HG02759 (cell line): ENCODE results near the gene BRD3OS.

Experiments
- ATAC-seq: cut with Tn5 transposase; IDR thresholded peaks from one replicate; pipeline ENCODE4 v1.9.1; 2021; ENCODE audit warnings: mild to moderate bottlenecking, moderate library complexity; ENCODE audit not compliant: unreplicated experiment

Gene BRD3OS

DNA sequence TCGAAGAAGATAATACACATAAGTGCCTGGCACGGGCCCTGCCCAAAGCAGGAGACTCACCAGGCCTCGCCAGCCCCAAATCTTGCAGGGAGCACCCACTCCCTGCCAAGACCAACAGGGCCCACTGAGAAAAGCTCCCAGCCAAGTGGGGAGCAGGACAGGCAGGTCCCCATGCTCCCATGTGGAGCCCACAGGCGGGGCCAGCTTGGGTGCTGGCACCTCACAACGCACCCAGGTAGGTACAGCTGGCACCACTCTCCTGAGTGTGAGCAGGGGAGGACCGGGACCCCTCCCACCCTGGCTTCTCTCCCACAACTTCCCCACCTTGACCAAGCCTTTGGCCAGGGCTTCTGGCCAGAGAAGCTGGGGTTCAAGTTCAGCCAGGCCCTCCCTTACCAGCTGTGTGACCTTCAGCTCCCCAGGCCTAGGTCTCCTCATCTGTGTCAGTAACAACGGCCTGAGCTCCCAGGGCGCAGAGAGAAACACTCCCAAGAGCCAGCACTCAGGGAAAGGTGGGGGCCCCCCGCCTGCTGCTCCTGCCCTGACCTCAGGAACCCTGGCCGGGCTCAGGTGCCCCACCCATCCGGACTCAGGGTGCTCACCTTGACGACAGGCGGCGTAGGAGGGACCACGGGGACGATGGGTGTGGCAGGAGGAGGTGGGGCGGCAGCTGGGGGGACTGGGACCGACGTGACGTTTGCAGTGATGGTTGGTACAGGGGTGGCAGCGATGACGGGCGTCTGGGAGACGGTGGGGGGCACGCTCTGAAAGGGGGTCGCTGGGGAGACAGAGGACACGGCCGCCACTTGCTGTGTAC is 24.7 kb downstream of the BRD3OS start:
- no peak for ATAC-seq

DNA sequence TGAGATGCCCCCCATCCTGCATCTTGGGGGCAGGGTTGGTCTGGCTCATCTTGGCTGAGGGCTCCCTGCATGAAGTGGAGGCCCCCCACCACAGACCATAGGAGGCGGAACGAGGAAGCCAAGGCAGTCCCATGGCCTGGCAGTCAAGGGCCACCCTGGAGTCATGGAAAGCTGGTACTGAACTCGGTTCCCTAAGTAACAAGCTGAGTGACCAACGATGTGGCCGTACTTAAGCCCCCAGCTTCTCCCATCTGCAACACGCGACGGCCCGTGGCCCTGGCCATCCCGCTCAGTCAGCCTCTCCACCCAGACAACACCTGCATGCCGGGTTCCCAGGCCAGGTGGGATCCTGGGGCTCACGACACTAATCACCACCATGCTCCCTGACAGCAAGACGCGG is 25.4 kb downstream of the BRD3OS start:
- ATAC-seq, result no peak

DNA sequence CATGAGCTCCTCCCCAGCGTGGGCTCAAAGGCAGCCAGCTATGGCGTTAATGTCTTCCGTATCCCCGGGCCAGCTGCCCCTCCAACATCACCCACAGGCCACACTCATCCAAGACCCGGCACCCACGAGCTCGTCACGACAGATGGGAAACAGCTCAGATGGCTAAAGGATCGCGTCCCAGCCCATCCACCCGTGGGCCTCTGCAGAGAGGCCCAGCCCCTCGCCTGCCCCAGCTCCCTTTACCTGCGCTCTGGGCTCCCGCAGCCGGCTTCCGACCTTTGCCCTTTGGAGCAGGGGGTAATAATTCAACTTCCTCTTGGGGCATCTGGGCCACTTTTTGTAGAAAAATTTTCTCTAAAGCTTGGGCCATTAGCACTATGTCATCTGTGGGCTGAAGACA is 26.0 kb downstream of the BRD3OS start:
- no peak for ATAC-seq

DNA sequence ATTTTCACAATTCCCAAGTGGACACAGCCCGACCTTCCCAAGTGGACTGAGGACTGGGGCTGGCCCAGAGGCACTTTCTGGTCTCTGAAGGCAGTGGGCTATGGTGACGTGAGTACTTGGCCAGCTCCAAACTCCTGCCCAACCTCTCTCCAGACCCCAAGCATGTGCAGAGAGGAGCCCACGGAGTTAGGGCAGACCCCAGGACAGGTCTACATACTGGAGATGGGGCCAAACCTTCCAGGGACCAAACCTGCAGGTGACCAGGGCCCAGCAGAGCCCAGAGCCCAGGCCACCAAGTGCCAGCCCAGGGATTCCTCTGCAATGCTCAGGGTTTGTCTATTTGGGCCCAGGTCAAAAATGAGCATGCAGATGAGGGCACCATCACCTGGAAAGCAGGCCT is 27.2 kb downstream of the BRD3OS start:
- no peak for ATAC-seq

DNA sequence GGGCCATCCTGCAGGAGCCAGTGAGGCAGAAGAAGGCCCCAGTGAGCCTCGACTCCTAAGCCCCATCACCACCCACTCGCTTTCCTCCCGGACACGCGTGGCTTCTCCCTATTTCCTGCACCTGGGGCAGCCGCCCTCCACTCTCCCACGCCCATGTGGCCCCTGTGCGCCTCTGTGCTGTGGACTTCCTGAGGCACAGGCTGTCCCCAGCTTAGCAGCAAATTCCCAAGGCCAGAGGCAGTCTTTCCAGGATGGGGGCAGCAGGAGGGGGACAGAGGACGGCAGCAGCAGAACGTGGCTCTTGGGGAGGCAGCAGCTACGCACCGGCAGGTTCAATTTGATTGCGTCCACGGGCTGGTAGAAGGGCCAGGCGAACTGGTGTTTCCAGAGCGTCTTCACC is 27.7 kb downstream of the BRD3OS start:
- no peak for ATAC-seq

DNA sequence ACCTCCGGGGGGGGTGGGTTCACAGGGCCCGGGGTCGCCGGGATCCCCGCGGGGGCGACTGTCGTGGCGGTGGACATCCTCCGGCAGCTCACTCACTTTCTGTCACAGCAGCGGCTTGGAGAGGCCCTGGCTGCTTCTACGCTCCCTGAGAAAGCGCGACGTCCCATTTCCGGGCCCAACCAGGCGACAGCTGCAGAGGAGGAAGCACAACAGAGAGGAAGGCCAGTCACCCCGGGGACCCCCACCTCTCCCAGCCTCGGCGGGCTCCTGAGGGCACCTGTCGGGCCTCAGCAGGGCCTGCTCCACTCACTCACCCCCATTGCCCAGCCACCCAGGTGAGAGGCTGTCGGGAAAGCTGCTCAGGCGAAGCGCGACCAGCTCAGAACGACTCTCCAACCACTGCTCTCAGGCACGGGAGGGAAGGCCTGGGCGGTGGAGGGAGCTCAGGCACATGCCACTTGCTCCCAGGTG is 28.2 kb downstream of the BRD3OS start:
- ATAC-seq, result no peak

DNA sequence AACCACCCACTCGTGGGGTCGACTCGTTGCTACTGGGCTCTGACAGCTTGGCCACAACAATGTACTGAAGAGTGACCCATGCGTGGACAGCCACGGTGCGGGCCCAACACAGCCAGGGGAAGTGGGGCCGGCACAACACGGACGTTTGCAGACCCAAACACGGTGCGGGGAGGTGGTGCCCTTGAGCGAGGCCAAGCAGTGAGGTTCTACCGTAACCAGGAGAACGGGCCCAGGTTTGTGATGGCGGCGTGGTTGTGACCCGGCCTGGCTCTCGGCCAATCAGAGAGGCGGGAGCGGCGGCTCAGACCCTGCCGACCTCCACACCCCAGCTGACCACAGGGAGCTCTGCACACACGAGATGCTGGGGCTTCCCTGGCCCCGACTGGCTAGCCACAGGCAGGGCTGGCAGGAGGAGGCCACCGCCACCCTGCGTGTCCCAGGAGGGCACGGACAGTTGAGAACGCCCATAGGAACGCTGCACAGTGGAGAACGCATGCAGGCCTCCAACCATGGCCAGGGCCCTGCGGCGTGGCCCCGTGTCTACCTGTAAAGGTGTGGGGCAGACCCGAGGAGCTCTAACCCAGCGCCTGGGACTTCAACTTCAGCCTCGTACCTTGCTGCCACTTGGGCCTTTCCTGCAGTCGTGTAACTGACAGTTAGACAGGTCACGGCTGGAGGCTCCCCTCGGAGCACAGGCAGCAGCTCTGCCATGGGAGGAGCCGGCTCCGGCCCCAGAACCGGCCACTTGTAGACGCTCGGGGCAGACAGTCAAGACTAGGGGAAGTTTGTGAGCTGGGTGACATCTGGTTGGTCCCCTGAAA is 28.9 kb downstream of the BRD3OS start:
- no peak for ATAC-seq

DNA sequence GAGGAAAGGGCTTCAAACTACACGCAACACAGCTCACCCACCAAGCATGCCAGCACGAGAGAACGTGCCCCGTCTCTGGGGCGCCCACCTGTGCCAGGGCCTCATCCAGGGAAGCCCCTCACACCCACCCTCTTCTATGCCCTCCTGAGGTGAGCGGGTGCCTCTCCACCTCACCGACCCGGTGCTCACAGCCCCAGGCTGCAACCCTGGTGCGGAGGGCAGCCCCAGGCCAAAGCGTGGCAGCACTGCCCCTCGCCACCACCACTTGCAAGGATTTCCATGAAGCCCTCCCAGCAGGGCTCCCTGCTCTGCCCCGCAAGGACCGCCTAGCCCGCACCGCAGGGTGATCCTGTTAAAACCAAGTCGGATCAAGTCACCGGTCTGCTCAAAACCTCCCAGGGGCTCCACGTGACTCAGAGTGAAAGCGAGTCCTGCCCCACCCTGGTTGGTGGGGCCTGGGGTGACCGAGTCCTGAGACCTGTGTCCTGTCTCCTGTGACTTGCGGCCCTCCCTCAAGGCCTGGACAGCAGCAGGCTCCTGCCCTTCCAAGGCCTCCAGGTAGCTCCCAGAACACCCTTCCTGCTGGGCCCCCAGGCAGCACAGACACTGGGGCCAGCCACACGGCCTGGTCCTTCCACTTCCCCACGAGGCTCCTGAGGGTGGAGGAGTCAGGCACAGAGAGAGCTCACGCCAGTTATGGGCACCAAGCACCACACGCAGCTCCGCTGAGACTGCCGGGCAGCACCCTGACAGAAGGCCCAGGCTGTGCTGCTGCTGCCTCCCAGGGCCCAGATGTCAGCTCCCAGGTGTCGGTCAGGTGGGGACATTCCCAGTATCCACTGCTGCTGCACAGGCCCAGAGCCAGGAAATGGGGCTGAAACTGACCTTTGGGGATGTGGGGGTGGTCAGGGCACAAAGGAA is 29.9 kb downstream of the BRD3OS start:
- ATAC-seq, result no peak

DNA sequence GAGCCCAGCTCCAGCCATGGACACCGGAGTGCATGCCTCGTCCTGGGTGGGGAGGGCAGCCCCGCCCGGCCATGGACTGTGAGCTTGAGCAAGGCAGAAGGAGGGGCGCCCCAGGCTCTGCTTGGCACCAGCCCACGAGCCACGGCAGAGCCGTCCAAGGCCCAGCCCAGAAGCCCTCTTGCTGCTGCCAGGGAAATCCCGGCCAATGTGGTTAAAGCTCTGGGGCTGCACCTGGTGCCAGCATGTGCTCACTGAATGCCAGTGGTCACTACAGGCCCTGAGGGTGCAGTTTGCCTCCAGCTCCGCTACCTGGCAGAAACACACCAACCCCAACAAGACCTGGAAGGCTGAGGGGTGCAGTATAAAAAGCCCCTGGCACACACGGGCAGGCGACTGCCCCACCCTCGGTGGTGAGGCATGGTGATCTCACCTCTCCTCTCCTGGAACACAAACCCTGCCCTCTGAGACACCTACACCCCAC is 30.7 kb downstream of the BRD3OS start:
- no peak for ATAC-seq

DNA sequence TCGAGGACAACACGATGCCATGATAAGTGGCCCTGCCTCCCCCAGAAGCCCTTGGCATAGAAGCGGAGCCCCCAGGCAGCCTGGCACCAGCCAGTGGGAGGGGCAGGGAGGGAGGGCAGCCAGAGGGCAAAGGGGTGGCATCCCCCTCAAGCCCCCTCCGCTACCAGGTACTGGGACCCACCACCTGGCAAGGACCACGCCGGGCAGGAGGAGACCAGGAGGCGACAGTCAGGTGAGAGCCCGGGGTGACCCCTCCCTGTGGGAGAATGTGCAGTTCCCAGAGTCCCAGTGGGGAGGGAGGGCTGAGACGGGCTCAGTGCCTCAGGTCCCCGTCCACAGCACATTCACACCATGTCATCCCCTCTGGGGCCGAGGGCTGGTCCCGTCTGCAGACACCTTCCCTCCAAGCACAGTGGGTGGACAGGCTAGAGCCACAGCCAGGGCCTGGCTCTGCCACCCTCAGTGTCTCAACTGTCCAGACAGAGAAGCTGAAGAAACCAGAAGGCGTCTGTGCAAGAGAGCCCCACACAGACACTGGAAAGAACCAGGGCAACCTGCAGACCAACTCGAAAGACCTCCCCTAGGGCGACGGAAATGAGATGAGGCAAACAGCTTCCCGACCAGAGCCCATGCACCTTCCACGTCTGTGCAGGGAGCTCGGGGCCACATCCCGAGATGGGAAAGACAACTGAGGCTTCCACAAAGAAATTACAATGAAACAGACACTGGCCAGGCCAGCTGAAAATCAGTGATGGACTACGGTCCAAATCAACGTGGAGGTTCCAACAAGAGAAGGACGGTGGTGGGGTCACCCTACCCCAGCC is 31.4 kb downstream of the BRD3OS start:
- no peak for ATAC-seq

DNA sequence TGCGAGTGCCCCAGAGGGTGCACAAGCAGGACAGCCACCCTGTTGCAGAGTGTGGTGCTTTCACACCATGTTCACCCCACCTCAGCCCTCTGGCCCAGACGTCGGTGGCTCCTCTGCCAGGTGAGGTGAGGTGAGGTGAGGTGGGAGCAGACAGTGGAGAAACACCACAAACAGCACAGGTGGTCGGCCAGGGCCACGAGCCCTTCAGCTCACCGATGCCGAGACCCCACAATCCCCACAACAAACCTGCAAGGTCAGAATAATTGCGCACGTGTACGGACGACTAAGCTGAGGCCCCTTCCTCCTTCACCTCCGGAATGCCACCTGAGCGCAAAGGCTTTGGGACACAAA is 32.0 kb downstream of the BRD3OS start:
- no peak for ATAC-seq

DNA sequence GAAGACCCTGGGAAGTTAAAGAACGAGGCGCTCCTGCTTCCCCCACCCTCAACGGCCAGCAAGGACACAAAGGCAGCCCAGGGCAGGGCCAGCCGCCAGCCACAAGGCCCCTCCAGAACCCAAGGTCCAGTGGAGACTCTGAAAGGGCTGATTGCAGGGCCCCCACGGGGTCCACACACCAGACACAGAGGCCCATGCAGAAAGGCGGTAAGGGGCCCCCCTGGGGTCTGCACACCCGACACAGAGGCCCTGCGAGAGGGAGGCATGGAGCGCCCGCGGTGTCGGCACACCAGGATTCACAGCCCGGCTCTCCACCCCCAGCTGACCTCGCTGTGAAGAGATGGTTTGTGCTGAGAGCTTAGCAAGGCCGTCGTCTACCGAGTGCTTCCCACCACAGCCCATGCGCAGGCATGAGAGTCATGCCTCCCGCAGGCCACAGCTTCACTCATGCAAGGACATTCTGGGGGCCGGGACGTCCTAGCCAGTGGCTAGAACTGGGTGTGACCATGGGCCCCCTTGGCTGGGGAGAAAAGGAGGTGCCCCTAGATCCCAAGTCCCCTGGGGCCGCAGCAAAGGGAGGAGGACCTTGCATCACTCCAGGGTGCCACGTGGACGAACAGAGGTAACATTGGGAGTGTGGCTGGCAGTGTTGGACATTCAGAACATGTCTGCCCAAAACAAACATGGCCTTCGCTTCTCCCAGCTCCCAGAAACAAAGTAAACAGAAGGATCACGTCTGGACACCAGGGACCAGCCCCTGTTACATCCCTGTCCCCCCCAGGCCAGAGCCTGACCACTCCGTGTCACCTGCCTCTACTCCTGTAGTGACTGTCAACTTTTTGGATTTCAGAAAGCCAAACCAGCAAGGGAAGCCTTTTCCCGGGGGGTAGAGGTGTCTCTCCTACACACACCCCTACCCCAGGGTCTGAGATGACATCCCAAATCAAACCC is 32.7 kb downstream of the BRD3OS start:
- no peak for ATAC-seq

DNA sequence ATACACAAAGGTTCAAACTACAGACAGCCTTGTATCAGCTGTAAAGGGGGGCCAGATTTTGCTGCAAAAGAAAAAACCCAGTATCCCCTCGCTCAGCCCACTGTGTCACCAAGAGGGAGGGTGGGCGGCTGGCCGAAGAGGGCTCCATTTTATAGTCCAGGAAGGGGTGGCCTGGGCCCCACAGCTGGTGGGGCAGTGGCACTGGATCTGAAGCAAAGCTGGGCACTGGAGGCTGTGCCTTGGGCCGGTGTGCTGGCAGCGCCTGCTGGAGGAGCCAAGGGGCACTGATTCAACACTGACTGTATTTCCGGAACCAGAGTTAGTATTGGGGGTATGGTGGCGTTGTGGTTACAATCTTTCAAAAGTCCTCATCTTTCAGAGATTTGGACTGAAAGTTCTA is 33.4 kb downstream of the BRD3OS start:
- no peak for ATAC-seq

DNA sequence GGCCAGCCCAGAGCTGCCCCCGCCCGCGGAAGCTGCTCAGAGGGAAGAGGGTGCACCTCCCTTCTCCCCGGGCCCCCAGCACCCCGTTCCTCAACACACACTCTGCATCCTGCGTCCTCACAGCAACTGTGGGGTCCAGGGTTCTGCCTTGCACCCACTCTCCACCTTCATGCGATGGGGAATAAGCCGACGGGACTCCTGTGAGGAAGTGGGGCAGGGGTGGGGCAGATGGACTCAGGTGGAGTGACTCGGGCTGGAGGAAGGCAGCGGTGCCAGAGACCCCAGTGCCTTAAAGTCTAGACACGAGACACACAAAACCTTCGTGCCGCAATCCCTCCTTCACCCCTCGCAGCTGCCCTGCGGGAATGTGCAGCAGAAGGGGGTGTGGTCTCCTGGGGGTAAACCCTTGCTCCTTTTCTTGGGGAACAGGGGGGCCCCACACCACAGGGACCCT is 33.9 kb downstream of the BRD3OS start:
- no peak for ATAC-seq

DNA sequence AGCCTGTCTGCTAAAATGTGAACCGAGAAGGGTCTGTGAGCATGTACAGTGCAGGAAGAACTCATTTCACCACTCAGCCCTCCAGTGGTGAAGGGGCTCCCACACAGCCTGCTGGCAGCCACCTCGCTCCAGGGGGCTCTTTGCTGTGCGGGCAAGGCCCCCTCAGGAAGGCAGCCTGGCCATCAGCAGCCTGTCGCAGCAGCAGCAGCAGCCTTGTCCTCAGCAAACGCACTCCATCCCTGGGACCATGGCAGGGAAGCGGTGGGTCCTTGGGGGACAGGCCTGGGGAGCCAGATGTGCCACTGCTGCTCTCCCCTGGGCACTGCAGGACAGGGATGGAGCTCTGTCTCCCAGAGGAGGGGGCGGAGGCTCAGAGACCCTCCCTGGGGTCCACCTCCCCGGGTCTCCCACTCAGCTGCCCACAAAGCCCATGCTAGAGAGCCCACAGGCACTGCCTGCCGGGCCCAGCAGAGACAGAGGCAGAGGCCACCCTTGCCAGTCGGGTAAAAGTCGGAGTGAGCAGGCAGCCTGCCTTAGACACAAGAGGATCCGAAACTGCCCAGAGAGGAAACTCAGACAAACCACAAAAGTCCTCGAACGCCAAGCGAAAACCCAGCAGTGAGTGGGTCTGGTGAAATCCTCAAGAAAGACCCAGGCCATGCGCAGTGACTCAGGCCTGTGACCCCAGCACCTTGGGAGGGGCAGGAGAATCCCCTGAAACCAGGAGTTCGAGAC is 34.5 kb downstream of the BRD3OS start:
- peak; percentile 84 for ATAC-seq

DNA sequence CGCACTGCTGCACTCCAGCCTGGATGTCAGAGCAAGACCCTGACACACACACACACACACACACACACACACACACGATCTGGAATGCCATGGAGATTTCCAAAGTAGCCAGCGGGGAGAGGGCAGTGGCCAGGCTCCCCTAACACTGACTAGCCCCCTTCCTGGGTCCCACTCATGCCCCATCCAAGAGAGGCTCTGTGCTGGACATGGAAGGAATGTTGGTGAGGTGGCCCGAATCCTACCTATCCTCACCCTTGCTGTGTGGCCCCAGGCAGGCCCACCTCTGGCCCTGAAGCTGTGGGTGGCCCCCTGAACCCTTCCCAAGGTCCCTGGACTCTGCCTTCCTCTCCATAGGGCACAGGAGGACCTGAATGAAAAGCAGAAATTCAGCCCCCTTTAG is 35.3 kb downstream of the BRD3OS start:
- no peak for ATAC-seq

DNA sequence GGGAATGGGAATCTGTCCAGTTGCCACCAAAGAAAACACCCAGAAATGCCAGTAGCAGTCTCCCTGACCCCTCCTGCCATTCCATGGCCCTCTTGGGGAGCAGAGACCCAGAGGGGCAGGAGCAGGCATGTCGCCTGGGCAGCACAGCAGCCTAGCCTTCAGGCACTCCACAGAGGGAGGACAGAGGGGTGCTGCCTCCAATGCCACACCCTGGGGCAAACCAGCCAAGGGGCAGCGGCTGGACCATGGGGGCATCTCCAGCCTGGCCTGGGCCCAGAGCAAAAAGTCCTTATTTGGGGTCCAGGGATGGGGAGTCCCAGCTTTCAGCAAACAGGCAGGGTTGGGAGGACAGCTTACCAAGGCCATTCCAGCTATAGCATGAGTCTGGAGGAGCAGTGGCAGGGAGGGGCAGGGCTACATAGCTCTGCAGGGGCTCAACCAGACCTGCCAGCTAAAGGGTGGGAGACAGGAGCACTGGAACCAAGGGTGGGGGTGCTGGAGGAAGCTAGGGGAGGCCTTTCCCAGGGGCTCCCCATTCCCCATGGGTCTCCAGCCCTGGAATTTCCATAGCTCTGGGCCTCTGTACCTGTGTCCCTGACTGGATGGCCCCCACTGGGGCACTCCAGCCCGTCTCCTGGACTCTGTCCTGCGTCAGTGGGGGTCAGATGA is 35.9 kb downstream of the BRD3OS start:
- no peak for ATAC-seq
